ENCODE measurements around the gene EXOC5. TPM values are rescaled to one million over a fixed set of nuclear protein-coding genes. Genes with fewer than 3 reads are reported as not detected.
"Not testable (repeated sequence)": the region's sequence is repeated elsewhere in the genome, so short reads cannot be mapped to it uniquely, and the experiment has no call there.

EXOC5 gene
- total and polyA plus RNA-seq, 4 donors: 58.1 to 88.6 (median 75.3) TPM

DNA sequence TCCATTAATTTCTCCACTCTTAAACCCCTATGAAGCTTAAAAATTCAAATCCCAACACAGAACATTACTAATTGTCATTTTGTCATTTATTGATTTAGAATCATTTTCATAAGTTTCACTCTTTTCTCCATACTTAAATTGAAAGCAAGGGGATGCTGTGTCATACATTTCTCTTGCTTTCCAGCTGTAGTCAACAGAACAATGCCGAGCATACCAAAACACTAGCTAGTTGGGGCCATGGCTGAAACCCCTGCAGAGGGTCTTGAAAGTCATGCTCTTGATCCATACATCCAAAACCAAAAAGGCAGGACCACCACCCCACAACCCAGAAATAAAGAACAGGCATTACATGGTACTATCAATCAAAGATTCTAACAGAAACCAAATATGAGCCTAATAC is 9.0 kb downstream of the EXOC5 start:
- WGBS (ENCODE audit: insufficient coverage): 88% methylated on average over 1 of the region's 1 CpG
- H3K9me3 ChIP-seq (ENCODE audit: control insufficient read depth, insufficient read depth, low read length): no peaks in the 10 kb centered on the region
- no peaks in the 10 kb centered on the region for H3K4me1 ChIP-seq (ENCODE audit: control insufficient read depth, insufficient read depth, low read length)
- H3K36me3 ChIP-seq (ENCODE audit: control insufficient read depth, insufficient read depth, low read length): peaks cover 2% of the 10 kb centered on the region
- H3K4me3 ChIP-seq (ENCODE audit: low read depth, low read length): no peak overlapping the region
- H3K27me3 ChIP-seq (ENCODE audit: control insufficient read depth, insufficient read depth, low read length): no peaks in the 10 kb centered on the region
- DNase-seq (ENCODE audit: low read depth in 4 of 6, low spot score in 6 of 6): no peak
- H3K27ac ChIP-seq (ENCODE audit: low read depth, low read length): no peak overlapping the region

DNA sequence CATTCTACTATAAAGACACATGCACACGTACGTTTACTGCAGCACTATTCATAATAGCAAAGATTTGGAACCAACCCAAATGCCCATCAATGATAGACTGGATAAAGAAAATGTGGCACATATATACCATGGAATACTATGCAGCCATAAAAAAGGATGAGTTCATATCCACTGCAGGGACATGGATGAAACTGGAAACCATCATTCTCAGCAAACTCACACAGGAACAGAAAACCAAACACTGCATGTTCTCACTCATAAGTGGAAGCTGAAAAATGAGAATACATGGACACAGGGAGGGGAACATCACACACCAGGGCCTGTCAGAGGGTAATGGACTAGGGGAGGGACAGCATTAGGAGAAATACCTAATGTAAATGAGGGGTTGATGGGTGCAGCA is 10.5 kb downstream of the EXOC5 start:
- no CpG with 5 or more reads among the region's 2 CpGs for WGBS (ENCODE audit: insufficient coverage)
- DNase-seq (ENCODE audit: low read depth in 4 of 6, low spot score in 6 of 6); H3K27ac ChIP-seq (ENCODE audit: low read depth, low read length); H3K4me1 ChIP-seq (ENCODE audit: control insufficient read depth, insufficient read depth, low read length); H3K27me3 ChIP-seq (ENCODE audit: control insufficient read depth, insufficient read depth, low read length); H3K4me3 ChIP-seq (ENCODE audit: low read depth, low read length); H3K9me3 ChIP-seq (ENCODE audit: control insufficient read depth, insufficient read depth, low read length); H3K36me3 ChIP-seq (ENCODE audit: control insufficient read depth, insufficient read depth, low read length): not testable (repeated sequence)

DNA sequence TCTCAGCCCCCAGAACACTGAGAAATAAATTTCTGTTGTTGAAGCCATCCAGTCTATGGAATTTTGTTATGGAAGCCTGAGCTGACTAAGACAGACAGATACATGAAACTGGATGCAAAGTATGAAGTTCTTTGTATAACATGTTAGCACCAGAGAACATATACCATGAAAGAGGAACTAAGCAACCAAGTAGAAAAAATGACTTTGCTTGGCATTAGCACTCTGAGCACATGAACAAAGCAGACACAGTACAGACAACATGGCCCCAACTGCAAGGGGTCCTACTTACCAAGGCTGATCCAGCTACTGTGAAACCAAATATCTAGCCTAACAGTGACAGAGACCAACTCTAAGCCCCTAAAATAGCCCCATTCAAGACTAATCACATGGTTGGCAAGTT is 13.8 kb downstream of the EXOC5 start:
- Histone ChIP-seq H3K27me3 (ENCODE audit: control insufficient read depth, insufficient read depth, low read length) (no peaks in the 10 kb centered on the region), H3K4me3 (ENCODE audit: low read depth, low read length) (no peak overlapping the region), H3K36me3 (ENCODE audit: control insufficient read depth, insufficient read depth, low read length) (peaks cover 2% of the 10 kb centered on the region), H3K27ac (ENCODE audit: low read depth, low read length) (no peak overlapping the region), H3K4me1 (ENCODE audit: control insufficient read depth, insufficient read depth, low read length) (no peaks in the 10 kb centered on the region), H3K9me3 (ENCODE audit: control insufficient read depth, insufficient read depth, low read length) (no peaks in the 10 kb centered on the region)
- no peak for DNase-seq (ENCODE audit: low read depth in 4 of 6, low spot score in 6 of 6)

DNA sequence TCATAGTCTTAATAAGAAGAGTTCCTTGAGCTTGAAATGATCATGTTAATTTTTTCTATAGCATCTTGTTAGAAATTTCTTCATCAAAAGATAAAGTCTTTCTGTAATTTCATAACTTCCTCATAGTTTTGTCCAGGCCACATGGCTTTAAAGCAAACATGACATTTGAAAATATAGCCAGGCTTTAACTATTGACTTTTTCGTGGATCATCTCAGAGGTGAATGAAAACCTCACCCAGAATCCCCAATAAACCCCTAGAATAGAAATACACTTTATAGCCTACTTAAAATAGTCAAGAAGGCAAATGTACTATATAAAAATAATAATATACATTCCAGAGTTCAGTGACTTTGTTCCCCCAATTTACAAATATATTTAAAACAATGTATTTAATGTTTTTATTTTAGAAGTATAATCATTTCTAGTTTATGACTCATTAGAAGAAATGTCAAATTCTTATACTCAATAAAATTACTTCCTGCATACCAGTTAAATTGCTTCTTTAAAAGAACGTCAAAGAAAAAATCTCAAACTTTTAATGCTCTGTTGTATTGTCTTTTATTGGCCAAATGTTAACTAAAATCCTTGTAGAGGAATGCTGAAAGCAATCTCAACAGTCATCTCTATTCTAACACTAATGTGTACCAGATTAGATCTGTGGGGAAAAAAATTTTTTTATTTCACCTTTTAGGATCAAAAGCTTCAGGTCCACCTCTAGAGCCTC is 21.6 kb downstream of the EXOC5 start:
- no CpG with 5 or more reads among the region's 2 CpGs for WGBS (ENCODE audit: insufficient coverage)
- DNase-seq (ENCODE audit: low read depth in 4 of 6, low spot score in 6 of 6): no peak
- Histone ChIP-seq H3K4me1 (ENCODE audit: control insufficient read depth, insufficient read depth, low read length) (no peaks in the 10 kb centered on the region), H3K27ac (ENCODE audit: low read depth, low read length) (no peak overlapping the region), H3K27me3 (ENCODE audit: control insufficient read depth, insufficient read depth, low read length) (no peaks in the 10 kb centered on the region), H3K9me3 (ENCODE audit: control insufficient read depth, insufficient read depth, low read length) (no peaks in the 10 kb centered on the region), H3K4me3 (ENCODE audit: low read depth, low read length) (no peak overlapping the region), H3K36me3 (ENCODE audit: control insufficient read depth, insufficient read depth, low read length) (peaks cover 4% of the 10 kb centered on the region)

GRCh38 chr14:57245941-57246340 is 22.8 kb downstream of the EXOC5 start:
- Histone ChIP-seq H3K27me3 (ENCODE audit: control insufficient read depth, insufficient read depth, low read length) (no peaks in the 10 kb centered on the region), H3K4me1 (ENCODE audit: control insufficient read depth, insufficient read depth, low read length) (no peaks in the 10 kb centered on the region), H3K4me3 (ENCODE audit: low read depth, low read length) (no peak overlapping the region), H3K36me3 (ENCODE audit: control insufficient read depth, insufficient read depth, low read length) (peaks cover 4% of the 10 kb centered on the region), H3K27ac (ENCODE audit: low read depth, low read length) (no peak overlapping the region), H3K9me3 (ENCODE audit: control insufficient read depth, insufficient read depth, low read length) (no peaks in the 10 kb centered on the region)
- WGBS (ENCODE audit: insufficient coverage): no CpG with 5 or more reads among the region's 2 CpGs
- DNase-seq (ENCODE audit: low read depth in 4 of 6, low spot score in 6 of 6): no peak

DNA sequence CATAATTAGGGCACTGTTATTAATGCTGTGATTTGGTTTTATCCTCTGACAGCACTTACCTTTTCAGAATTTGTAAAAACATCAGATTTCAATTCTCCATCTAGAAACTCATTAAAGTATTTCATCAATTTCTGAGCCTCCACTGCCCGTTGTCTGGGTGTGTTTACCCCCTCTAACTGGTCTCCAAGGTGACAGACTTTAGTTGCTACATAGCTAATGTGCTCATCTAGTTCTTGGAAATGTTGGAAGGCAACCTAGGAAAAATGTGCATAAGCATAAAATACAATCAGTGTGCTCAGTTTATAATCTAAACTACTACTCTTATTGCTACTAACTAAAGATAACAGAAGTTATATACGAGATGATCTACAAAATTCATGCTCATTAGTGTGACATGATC is 24.6 kb downstream of the EXOC5 start:
- no peaks in the 10 kb centered on the region for H3K27me3 ChIP-seq (ENCODE audit: control insufficient read depth, insufficient read depth, low read length)
- peaks cover 4% of the 10 kb centered on the region for H3K36me3 ChIP-seq (ENCODE audit: control insufficient read depth, insufficient read depth, low read length)
- DNase-seq (ENCODE audit: low read depth in 4 of 6, low spot score in 6 of 6): peak in 3 of 6 donors; percentile 7 to 12 (median 7)
- no peaks in the 10 kb centered on the region for H3K4me1 ChIP-seq (ENCODE audit: control insufficient read depth, insufficient read depth, low read length)
- no CpG with 5 or more reads among the region's 2 CpGs for WGBS (ENCODE audit: insufficient coverage)
- H3K4me3 ChIP-seq (ENCODE audit: low read depth, low read length): no peak overlapping the region
- H3K27ac ChIP-seq (ENCODE audit: low read depth, low read length): no peak overlapping the region
- no peaks in the 10 kb centered on the region for H3K9me3 ChIP-seq (ENCODE audit: control insufficient read depth, insufficient read depth, low read length)

DNA sequence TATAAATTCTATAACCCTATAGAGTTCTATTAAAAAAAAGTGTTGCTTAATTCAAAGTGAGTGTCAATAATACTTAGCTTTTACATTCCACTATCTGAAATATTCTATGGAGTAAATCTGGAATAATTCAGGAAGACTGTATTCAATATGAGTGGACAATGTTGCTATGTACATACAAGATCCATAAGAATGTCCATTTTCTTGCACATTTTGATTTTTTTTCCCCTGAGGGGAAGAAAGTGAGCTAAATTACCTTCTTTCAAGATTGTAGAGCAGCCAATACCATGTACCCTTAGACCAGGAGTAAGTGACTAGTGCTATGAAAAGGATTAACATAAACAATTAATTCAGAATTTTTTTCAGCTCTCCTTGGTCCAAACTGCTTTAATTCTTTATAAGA is 25.4 kb downstream of the EXOC5 start:
- H3K4me3 ChIP-seq (ENCODE audit: low read depth, low read length): no peak overlapping the region
- peaks cover 4% of the 10 kb centered on the region for H3K36me3 ChIP-seq (ENCODE audit: control insufficient read depth, insufficient read depth, low read length)
- no peak for DNase-seq (ENCODE audit: low read depth in 4 of 6, low spot score in 6 of 6)
- H3K9me3 ChIP-seq (ENCODE audit: control insufficient read depth, insufficient read depth, low read length): no peaks in the 10 kb centered on the region
- no peaks in the 10 kb centered on the region for H3K4me1 ChIP-seq (ENCODE audit: control insufficient read depth, insufficient read depth, low read length)
- no peak overlapping the region for H3K27ac ChIP-seq (ENCODE audit: low read depth, low read length)
- no peaks in the 10 kb centered on the region for H3K27me3 ChIP-seq (ENCODE audit: control insufficient read depth, insufficient read depth, low read length)

DNA sequence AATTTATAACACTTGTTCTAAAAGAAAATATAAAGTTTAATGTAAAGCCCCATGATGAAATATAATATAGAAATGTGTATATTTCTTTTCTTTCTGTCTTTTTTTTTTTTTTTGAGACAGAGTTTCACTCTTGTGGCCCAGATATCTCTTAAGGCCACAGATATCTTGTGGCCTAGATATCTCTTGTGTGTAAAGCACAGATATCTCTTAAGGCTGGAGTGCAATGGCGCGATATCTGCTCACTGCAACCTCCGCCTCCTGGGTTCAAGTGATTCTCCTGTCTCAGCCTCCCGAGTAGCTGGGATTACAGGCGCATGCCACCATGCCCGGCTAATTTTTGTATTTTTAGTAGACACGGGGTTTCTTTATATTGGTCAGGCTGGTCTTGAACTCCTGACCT is 28.6 kb downstream of the EXOC5 start:
- H3K4me3 ChIP-seq (ENCODE audit: low read depth, low read length); H3K36me3 ChIP-seq (ENCODE audit: control insufficient read depth, insufficient read depth, low read length); H3K4me1 ChIP-seq (ENCODE audit: control insufficient read depth, insufficient read depth, low read length); H3K27ac ChIP-seq (ENCODE audit: low read depth, low read length); H3K27me3 ChIP-seq (ENCODE audit: control insufficient read depth, insufficient read depth, low read length); DNase-seq (ENCODE audit: low read depth in 4 of 6, low spot score in 6 of 6); H3K9me3 ChIP-seq (ENCODE audit: control insufficient read depth, insufficient read depth, low read length): not testable (repeated sequence)
- 98% methylated on average over 7 of the region's 7 CpGs for WGBS (ENCODE audit: insufficient coverage)

GRCh38 chr14:57232006-57232405 is 36.7 kb downstream of the EXOC5 start:
- DNase-seq (ENCODE audit: low read depth in 4 of 6, low spot score in 6 of 6): no peak
- no peaks in the 10 kb centered on the region for H3K4me1 ChIP-seq (ENCODE audit: control insufficient read depth, insufficient read depth, low read length)
- H3K9me3 ChIP-seq (ENCODE audit: control insufficient read depth, insufficient read depth, low read length): no peaks in the 10 kb centered on the region
- H3K36me3 ChIP-seq (ENCODE audit: control insufficient read depth, insufficient read depth, low read length): peaks cover 8% of the 10 kb centered on the region
- H3K27me3 ChIP-seq (ENCODE audit: control insufficient read depth, insufficient read depth, low read length): no peaks in the 10 kb centered on the region
- no CpG with 5 or more reads among the region's 1 CpG for WGBS (ENCODE audit: insufficient coverage)
- H3K27ac ChIP-seq (ENCODE audit: low read depth, low read length): no peak overlapping the region
- H3K4me3 ChIP-seq (ENCODE audit: low read depth, low read length): no peak overlapping the region

DNA sequence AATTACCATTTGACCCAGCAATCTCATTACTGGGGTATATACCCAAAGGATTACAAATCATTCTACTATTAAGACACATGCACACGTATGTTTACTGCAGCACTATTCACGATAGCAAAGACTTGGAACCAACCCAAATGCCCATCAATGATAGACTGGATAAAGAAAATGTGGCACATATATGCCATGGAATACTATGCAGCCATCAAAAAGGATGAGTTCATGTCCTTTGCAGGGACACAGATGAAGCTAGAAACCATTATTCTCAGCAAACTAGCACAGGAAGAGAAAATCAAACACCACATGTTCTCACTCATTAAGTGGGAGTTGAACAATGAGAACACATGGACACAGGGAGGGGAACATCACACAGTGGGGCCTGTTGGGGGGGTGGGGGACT is 40.4 kb downstream of the EXOC5 start:
- not testable (repeated sequence) for H3K27me3 ChIP-seq (ENCODE audit: control insufficient read depth, insufficient read depth, low read length); H3K27ac ChIP-seq (ENCODE audit: low read depth, low read length); H3K36me3 ChIP-seq (ENCODE audit: control insufficient read depth, insufficient read depth, low read length); DNase-seq (ENCODE audit: low read depth in 4 of 6, low spot score in 6 of 6); H3K9me3 ChIP-seq (ENCODE audit: control insufficient read depth, insufficient read depth, low read length); H3K4me1 ChIP-seq (ENCODE audit: control insufficient read depth, insufficient read depth, low read length); H3K4me3 ChIP-seq (ENCODE audit: low read depth, low read length)
- WGBS (ENCODE audit: insufficient coverage): no CpG with 5 or more reads among the region's 2 CpGs

All from spinal cord (tissue), 10 donors.